ENCODE measurements around the gene UBE2E1.

UBE2E1 gene

DNA sequence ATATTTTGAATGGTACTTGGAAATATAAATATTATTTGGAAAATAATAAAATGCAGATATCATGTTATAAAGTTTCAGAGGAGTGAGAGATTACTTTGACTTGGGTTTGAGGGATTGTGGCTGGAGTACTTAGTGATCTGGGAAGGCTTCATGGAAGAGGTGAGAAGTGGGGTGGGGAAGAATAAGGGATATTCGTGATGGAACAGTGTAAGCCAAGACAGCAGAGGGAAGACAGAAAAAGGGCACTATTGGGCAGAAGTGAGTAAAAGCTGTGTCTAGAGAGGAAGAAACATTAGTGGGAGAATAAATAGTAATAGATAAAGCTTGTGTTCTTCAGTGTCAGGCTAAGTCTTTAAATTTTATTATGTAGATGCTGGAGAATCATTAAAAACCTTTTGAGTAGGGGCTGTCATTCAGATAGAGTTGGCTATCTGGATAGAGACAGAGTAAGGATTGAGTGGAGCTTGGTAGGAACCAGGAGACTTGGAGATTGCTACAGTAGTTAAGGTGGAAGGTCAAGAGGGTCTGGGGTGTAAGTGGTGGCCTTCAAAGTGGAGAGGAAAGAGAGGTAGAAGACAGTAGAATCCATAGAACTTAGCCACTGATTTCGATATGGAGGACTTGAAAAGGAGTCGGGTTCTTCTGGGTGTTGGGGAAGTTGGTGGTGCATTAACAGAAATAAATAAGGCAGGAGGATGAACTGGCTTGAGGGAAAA lies 11.9 kb downstream of the UBE2E1 start:
- TF ChIP-seq, protein P1, sequence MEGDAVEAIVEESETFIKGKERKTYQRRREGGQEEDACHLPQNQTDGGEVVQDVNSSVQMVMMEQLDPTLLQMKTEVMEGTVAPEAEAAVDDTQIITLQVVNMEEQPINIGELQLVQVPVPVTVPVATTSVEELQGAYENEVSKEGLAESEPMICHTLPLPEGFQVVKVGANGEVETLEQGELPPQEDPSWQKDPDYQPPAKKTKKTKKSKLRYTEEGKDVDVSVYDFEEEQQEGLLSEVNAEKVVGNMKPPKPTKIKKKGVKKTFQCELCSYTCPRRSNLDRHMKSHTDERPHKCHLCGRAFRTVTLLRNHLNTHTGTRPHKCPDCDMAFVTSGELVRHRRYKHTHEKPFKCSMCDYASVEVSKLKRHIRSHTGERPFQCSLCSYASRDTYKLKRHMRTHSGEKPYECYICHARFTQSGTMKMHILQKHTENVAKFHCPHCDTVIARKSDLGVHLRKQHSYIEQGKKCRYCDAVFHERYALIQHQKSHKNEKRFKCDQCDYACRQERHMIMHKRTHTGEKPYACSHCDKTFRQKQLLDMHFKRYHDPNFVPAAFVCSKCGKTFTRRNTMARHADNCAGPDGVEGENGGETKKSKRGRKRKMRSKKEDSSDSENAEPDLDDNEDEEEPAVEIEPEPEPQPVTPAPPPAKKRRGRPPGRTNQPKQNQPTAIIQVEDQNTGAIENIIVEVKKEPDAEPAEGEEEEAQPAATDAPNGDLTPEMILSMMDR (IDR thresholded peaks at IDR 0.05; ENCODE audit: low read depth, low read length): no peak
- TF ChIP-seq POLR2A (IDR thresholded peaks at IDR 0.05; ENCODE audit: extremely low read depth, insufficient read length) (no peak), MYC (IDR thresholded peaks at IDR 0.05; ENCODE audit: low read depth, low read length) (no peak)
- TF ChIP-seq, protein P2, sequence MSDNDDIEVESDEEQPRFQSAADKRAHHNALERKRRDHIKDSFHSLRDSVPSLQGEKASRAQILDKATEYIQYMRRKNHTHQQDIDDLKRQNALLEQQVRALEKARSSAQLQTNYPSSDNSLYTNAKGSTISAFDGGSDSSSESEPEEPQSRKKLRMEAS (IDR thresholded peaks at IDR 0.05; ENCODE audit: low read depth, low read length): no peak
- DNase-seq (ENCODE audit: low read depth): no peak

DNA sequence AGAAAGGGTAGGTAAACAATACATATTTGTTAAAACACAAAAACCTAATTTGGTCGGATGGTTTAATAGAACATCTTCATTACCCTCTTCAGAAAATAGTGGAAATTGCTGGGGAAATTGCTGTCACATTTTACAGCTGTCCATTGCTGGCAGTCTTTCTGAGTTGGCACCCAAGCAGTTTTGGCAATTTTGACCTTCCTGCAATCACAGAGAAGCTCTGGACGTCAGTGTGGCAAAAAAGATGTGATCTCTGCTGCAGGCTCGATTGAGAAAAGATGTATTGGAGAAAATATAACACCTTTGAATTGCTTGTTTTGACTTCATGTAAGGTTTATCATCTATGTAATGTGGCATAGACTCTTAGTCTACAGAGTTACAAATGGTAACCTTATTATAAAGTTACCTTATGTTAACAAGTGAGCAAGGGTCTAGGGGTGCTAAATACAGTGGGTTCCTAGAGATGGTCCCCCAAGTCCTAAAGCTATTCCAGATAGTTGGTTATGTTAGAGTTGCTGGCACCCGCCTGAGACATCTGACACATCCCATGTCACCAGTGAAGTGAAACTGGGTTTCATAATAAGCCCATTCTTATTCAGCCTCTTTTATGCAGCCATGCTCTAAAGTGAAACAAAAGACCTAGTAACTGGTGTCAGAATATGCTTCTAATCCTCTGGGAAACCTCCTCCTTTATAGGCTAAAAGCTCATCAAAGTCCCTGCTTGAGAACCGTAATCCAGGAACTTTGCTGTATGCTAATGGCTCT lies 14.0 kb downstream of the UBE2E1 start:
- DNase-seq (ENCODE audit: low read depth): no peak
- H3K4me3 ChIP-seq (ENCODE audit: low read depth, low read length): no peak overlapping the region
- TF ChIP-seq POLR2A (IDR thresholded peaks at IDR 0.05; ENCODE audit: extremely low read depth, insufficient read length) (no peak), MYC (IDR thresholded peaks at IDR 0.05; ENCODE audit: low read depth, low read length) (no peak)
- TF ChIP-seq, protein P1 (IDR thresholded peaks at IDR 0.05; ENCODE audit: low read depth, low read length): no peak
- TF ChIP-seq, protein P2 (IDR thresholded peaks at IDR 0.05; ENCODE audit: low read depth, low read length): no peak

More for the DNA sequence above, 11.9 kb downstream of the UBE2E1 start:
- no peak overlapping the region for H3K4me3 ChIP-seq (ENCODE audit: low read depth, low read length)

DNA sequence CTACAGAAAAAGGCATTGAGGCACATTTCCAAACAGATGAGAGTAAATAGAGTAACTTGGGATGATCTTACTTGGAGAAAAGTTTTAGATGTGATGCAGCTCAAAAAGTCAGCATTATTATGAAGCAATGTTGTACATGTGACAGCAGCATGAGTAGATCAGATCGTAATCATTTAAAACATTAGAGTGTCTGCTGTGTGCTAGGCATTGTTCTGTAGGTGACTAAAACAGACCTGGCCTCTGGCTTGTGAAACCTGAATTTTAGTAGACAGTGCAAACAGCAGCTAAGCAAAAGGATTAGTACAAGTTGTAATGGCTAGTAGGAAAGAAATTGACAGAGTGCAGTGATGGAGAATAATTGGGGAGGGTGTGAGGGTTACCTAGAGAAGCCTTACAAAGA lies 15.1 kb downstream of the UBE2E1 start:
- no peak for TF ChIP-seq POLR2A (IDR thresholded peaks at IDR 0.05; ENCODE audit: extremely low read depth, insufficient read length)
- no peak for TF ChIP-seq MYC (IDR thresholded peaks at IDR 0.05; ENCODE audit: low read depth, low read length)
- TF ChIP-seq, protein P1 (IDR thresholded peaks at IDR 0.05; ENCODE audit: low read depth, low read length): no peak
- TF ChIP-seq, protein P2 (IDR thresholded peaks at IDR 0.05; ENCODE audit: low read depth, low read length): no peak
- H3K4me3 ChIP-seq (ENCODE audit: low read depth, low read length): no peak overlapping the region
- no peak for DNase-seq (ENCODE audit: low read depth)

DNA sequence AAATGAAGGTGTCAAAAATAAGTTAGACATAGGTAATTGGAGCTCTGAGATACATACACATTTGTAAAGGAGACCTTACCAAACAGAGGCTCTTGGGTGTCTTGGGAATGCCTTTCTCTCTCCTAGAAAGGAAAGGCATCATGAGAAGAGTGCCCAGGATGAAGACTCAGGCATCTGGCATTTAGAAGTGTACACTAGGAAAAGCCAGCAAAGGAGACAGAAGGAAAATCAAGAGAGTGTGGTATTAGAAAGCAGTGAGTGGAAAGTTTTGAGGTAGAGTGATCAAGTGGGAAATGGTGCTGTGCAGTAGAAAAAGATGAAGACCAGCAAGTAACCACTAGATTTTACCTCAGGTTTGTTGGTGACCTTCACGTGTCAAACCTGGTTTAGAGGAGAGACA lies 16.1 kb downstream of the UBE2E1 start:
- TF ChIP-seq, protein P1 (IDR thresholded peaks at IDR 0.05; ENCODE audit: low read depth, low read length): no peak
- TF ChIP-seq, protein P2 (IDR thresholded peaks at IDR 0.05; ENCODE audit: low read depth, low read length): no peak
- TF ChIP-seq POLR2A (IDR thresholded peaks at IDR 0.05; ENCODE audit: extremely low read depth, insufficient read length) (no peak), MYC (IDR thresholded peaks at IDR 0.05; ENCODE audit: low read depth, low read length) (no peak)
- no peak overlapping the region for H3K4me3 ChIP-seq (ENCODE audit: low read depth, low read length)

DNA sequence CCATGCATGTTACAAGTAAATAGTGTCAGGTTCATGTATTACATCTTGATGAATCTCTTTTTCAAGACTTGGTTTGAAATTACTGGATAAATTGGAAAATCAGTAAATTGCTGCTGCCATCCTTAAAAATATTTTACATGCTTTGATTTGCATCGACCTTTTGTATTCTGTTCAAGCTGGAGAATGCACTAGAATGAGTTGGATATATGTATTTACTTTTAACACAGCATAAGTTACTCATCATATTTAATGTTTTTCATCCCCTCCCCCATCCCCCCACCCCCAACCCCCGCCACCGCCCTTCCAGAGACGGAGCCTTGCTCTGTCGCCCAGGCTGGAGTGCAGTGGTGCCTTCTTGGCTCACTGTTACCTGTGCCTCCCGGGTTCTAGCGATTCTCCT lies 16.8 kb downstream of the UBE2E1 start:
- TF ChIP-seq, protein P1 (IDR thresholded peaks at IDR 0.05; ENCODE audit: low read depth, low read length): no peak
- TF ChIP-seq POLR2A (IDR thresholded peaks at IDR 0.05; ENCODE audit: extremely low read depth, insufficient read length) (no peak), MYC (IDR thresholded peaks at IDR 0.05; ENCODE audit: low read depth, low read length) (no peak)
- TF ChIP-seq, protein P2 (IDR thresholded peaks at IDR 0.05; ENCODE audit: low read depth, low read length): no peak
- DNase-seq (ENCODE audit: low read depth): no peak
- H3K4me3 ChIP-seq (ENCODE audit: low read depth, low read length): no peak overlapping the region

More for the DNA sequence above, 16.1 kb downstream of the UBE2E1 start:
- DNase-seq (ENCODE audit: low read depth): no peak

Measured in NB4 (cell line).